H9 (cell line): ENCODE data around the gene POLH. TPM values are rescaled to one million over a fixed set of nuclear protein-coding genes. Genes with fewer than 3 reads are reported as not detected.

Experiments
- DNase-seq: peaks from one replicate; pipeline ENCODE4 v3.0.0-alpha.2; 2017
- H2AFZ ChIP-seq: one replicate; pipeline ENCODE4 v1.6.1; 2013; ENCODE audit warnings: mild to moderate bottlenecking, low read length, control low read depth, moderate library complexity
- H2AK5ac ChIP-seq: 2 replicates; pipeline ENCODE4 v1.6.1; 2013; ENCODE audit warnings: low read length, control low read depth, mixed read lengths; ENCODE audit not compliant: insufficient read length
- H2BK120ac ChIP-seq: one replicate; pipeline ENCODE4 v1.6.1; 2013; ENCODE audit warnings: low read depth, mild to moderate bottlenecking, low read length, control low read depth, inconsistent platforms; ENCODE audit not compliant: poor library complexity, severe bottlenecking
- H2BK12ac ChIP-seq: 2 replicates; pipeline ENCODE4 v1.6.1; 2013; ENCODE audit warnings: low read length, control low read depth, mixed read lengths, low read depth; ENCODE audit not compliant: insufficient read length
- H2BK15ac ChIP-seq: 2 replicates; pipeline ENCODE4 v1.6.1; 2013; ENCODE audit warnings: low read depth, low read length, control low read depth
- H2BK20ac ChIP-seq: one replicate; pipeline ENCODE4 v1.6.1; 2013; ENCODE audit warnings: low read depth, mild to moderate bottlenecking, low read length, control low read depth, inconsistent platforms; ENCODE audit not compliant: poor library complexity, severe bottlenecking
- H2BK5ac ChIP-seq: 2 replicates; pipeline ENCODE4 v1.6.1; 2013; ENCODE audit warnings: low read length, control low read depth, mixed read lengths; ENCODE audit not compliant: insufficient read length
- H3K14ac ChIP-seq: 2 replicates; pipeline ENCODE4 v1.6.1; 2013; ENCODE audit warnings: low read length, control low read depth; ENCODE audit not compliant: insufficient read depth
- H3K18ac ChIP-seq: 2 replicates; pipeline ENCODE4 v1.6.1; 2013; ENCODE audit warnings: low read depth, mild to moderate bottlenecking, mixed read lengths, low read length, control low read depth; ENCODE audit not compliant: insufficient read length
- H3K23ac ChIP-seq: 2 replicates; pipeline ENCODE4 v1.6.1; 2013; ENCODE audit warnings: low read length, control low read depth, mixed read lengths, low read depth; ENCODE audit not compliant: insufficient read length
- H3K23me2 ChIP-seq: 2 replicates; pipeline ENCODE4 v1.6.1; 2013; ENCODE audit warnings: low read depth, mild to moderate bottlenecking, mixed read lengths, low read length, control low read depth; ENCODE audit not compliant: insufficient read length, poor library complexity, severe bottlenecking
- H3K27ac ChIP-seq: 2 replicates; pipeline ENCODE4 v1.5.1; 2013; ENCODE audit warnings: low read length, control low read depth, mixed read lengths, low read depth; ENCODE audit not compliant: insufficient read length
- H3K27me3 ChIP-seq: 2 replicates; pipeline ENCODE4 v1.6.1; 2013; ENCODE audit warnings: low read length, control low read depth, inconsistent platforms; ENCODE audit not compliant: insufficient read depth
- H3K4ac ChIP-seq: 2 replicates; pipeline ENCODE4 v1.6.1; 2013; ENCODE audit warnings: low read depth, mild to moderate bottlenecking, control low read depth, inconsistent platforms, low read length, moderate library complexity
- H3K4me1 ChIP-seq: 2 replicates; pipeline ENCODE4 v1.6.1; 2013; ENCODE audit warnings: low read length, control low read depth, inconsistent platforms; ENCODE audit not compliant: insufficient read depth
- H3K4me2 ChIP-seq: 2 replicates; pipeline ENCODE4 v1.6.1; 2013; ENCODE audit warnings: low read length, control low read depth, mixed read lengths; ENCODE audit not compliant: insufficient read length, insufficient read depth
- H3K56ac ChIP-seq: 2 replicates; pipeline ENCODE4 v1.6.1; 2013; ENCODE audit warnings: low read depth, mild to moderate bottlenecking, mixed read lengths, low read length, control low read depth; ENCODE audit not compliant: insufficient read length
- H3K79me1 ChIP-seq: 2 replicates; pipeline ENCODE4 v1.6.1; 2013; ENCODE audit warnings: low read depth, mild to moderate bottlenecking, moderate library complexity, low read length, control low read depth, inconsistent platforms; ENCODE audit not compliant: insufficient read depth, poor library complexity, severe bottlenecking
- H3K79me2 ChIP-seq: 2 replicates; pipeline ENCODE4 v1.6.1; 2013; ENCODE audit warnings: low read length, control low read depth, inconsistent platforms; ENCODE audit not compliant: insufficient read depth
- H3K9ac ChIP-seq: 2 replicates; pipeline ENCODE4 v1.6.1; 2013; ENCODE audit warnings: low read length, control low read depth, mixed read lengths; ENCODE audit not compliant: insufficient read length; ENCODE audit errors: extremely low read depth
- H3K9me3 ChIP-seq: one replicate; pipeline ENCODE4 v1.6.1; 2013; ENCODE audit warnings: low read depth, low read length, inconsistent platforms; ENCODE audit not compliant: control insufficient read depth
- H3T11ph ChIP-seq: one replicate; pipeline ENCODE4 v1.6.1; 2013; ENCODE audit warnings: mild to moderate bottlenecking, low read length, control low read depth, inconsistent platforms
- H4K20me1 ChIP-seq: one replicate; pipeline ENCODE4 v1.6.1; 2013; ENCODE audit not compliant: control insufficient read depth, insufficient read length, insufficient read depth
- H4K5ac ChIP-seq: 2 replicates; pipeline ENCODE4 v1.6.1; 2013; ENCODE audit warnings: low read depth, mild to moderate bottlenecking, mixed read lengths, low read length, control low read depth; ENCODE audit not compliant: insufficient read length
- H4K8ac ChIP-seq: replicated peaks from 2 replicates; pipeline ENCODE4 v1.6.1; 2013; ENCODE audit warnings: low read length, control low read depth, mixed read lengths, low read depth; ENCODE audit not compliant: insufficient read length
- H4K91ac ChIP-seq: 2 replicates; pipeline ENCODE4 v1.6.1; 2013; ENCODE audit warnings: low read depth, mild to moderate bottlenecking, moderate library complexity, mixed read lengths, low read length, control low read depth; ENCODE audit not compliant: insufficient read length
- H3K27ac Mint-ChIP-seq, 3 experiments: 2 replicates in 2 of 3; 3 replicates in 1 of 3; pipeline ENCODE4 v1.8.0; 2020 to 2021; ENCODE audit warnings: mixed read lengths in 3 of 3, mild to moderate bottlenecking in 1 of 3, moderate library complexity in 1 of 3
- H3K27me3 Mint-ChIP-seq: 2 replicates; pipeline ENCODE4 v1.8.0; 2021; ENCODE audit warnings: low read depth, mild to moderate bottlenecking, moderate library complexity, mixed read lengths
- H3K36me3 Mint-ChIP-seq, 3 experiments: 2 replicates in 2 of 3; 3 replicates in 1 of 3; pipeline ENCODE4 v1.8.0; 2020 to 2021; ENCODE audit warnings: low read depth in 3 of 3, mixed read lengths in 3 of 3; ENCODE audit not compliant: insufficient read depth in 1 of 3
- H3K4me1 Mint-ChIP-seq, 2 experiments: 2 replicates each; pipeline ENCODE4 v1.8.0; 2020; ENCODE audit warnings: mixed read lengths in 2 of 2
- H3K4me3 Mint-ChIP-seq, 2 experiments: 2 replicates in 1 of 2; 3 replicates in 1 of 2; pipeline ENCODE4 v1.8.0; 2020 to 2021; ENCODE audit warnings: mild to moderate bottlenecking in 2 of 2, mixed read lengths in 2 of 2, moderate library complexity in 1 of 2
- H3K9me3 Mint-ChIP-seq, 2 experiments: 2 replicates in 1 of 2; 3 replicates in 1 of 2; pipeline ENCODE4 v1.8.0; 2020; ENCODE audit warnings: mild to moderate bottlenecking in 2 of 2, mixed read lengths in 2 of 2, moderate library complexity in 1 of 2
- CTCF ChIP-seq: fragments of 200-600 bp; sonication (generic); conservative IDR thresholded peaks from 3 replicates; pipeline ENCODE4 v1.8.0; 2021; ENCODE audit warnings: antibody characterized with exemption, mild to moderate bottlenecking
- WGBS: extraction: QIAGEN DNeasy Blood & Tissue Kit; methylation state at CpG from one replicate; pipeline ENCODE4 v1.1.7; 2013; ENCODE audit warnings: missing lambda C conversion rate, low lambda C conversion rate, mixed read lengths; ENCODE audit not compliant: insufficient read length; ENCODE audit errors: extremely low coverage; 5-methylcytosine and 5-hydroxymethylcytosine counted together
- total RNA-seq: library from RNA; stranded (reverse); gene quantifications from 2 replicates; pipeline ENCODE4 v1.2.1, GENCODE V29; 2021

The POLH gene
- total RNA-seq, 1 experiment from 2014 or later: 12.6 TPM

GRCh38 chr6:43644940-43645612 is 69.1 kb downstream of the POLH start, which contains the start of gene RSPH9:
TSS of gene RSPH9 (plus strand) at chr6:43645036. CDS start at chr6:43645099, 63 bp downstream.
- Histone ChIP-seq H2BK5ac (no peak within 1 kb of the TSS), H3K4ac (no peak within 1 kb of the TSS), H3K79me2 (0 out of 2 replicates have a peak, but pooled peaks cover under 1% of the 10 kb centered on the region), H3K56ac (no peak within 1 kb of the TSS), H3K79me1 (no peaks in the 10 kb centered on the region), H3K27ac (no peak within 1 kb of the TSS), H2BK20ac (no peak within 1 kb of the TSS), H4K5ac (no peak within 1 kb of the TSS), H2AK5ac (no peak within 1 kb of the TSS), H3T11ph (no peak within 1 kb of the TSS), H3K9ac (no peak within 1 kb of the TSS), H3K23me2 (no peaks in the 10 kb centered on the region), H3K23ac (no peak within 1 kb of the TSS), H2BK12ac (no peak within 1 kb of the TSS), H3K18ac (no peak within 1 kb of the TSS), H2BK15ac (no peak within 1 kb of the TSS), H2BK120ac (no peak within 1 kb of the TSS), H4K8ac (no peak within 1 kb of the TSS), H3K4me2 (peak within 1 kb of the TSS; percentile 62), H2AFZ (peak within 1 kb of the TSS; percentile 89), H3K14ac (no peak within 1 kb of the TSS), H3K27me3 (no peaks in the 10 kb centered on the region), H4K91ac (no peak within 1 kb of the TSS), H3K9me3 (no peaks in the 10 kb centered on the region), H4K20me1 (no peaks in the 10 kb centered on the region), H3K4me1 (no peaks in the 10 kb centered on the region)
- no peak for TF ChIP-seq CTCF
- no CpG with 5 or more reads among the region's 52 CpGs for WGBS
- H3K4me3 Mint-ChIP-seq: peak within 1 kb of the TSS; percentile 75 to 83
- peaks cover 13 to 21% (median 16%) of the 10 kb centered on the region in 3 experiments; a peak in 6 of 7 replicates for H3K36me3 Mint-ChIP-seq
- H3K27ac Mint-ChIP-seq: peak within 1 kb of the TSS; percentile 87 to 93 (median 87)
- no peaks in the 10 kb centered on the region; the same call in 1 of the 2 replicates for H3K27me3 Mint-ChIP-seq
- peak; percentile 98 for DNase-seq
- H3K4me1 Mint-ChIP-seq: peaks cover 18% of the 10 kb centered on the region in 2 experiments
- no peaks in the 10 kb centered on the region for H3K9me3 Mint-ChIP-seq
